Dedifferentiated amniotic fluid mesenchymal stem cell (primary cell): ENCODE results near the gene SLC19A1.
A peak's percentile ranks its signal among the peaks of the same experiment; 100 is the strongest.

Experiments used
- DNase-seq: peaks from one replicate; pipeline ENCODE4 v3.0.0-alpha.2; 2016; ENCODE audit errors: extremely low spot score

The SLC19A1 gene

DNA sequence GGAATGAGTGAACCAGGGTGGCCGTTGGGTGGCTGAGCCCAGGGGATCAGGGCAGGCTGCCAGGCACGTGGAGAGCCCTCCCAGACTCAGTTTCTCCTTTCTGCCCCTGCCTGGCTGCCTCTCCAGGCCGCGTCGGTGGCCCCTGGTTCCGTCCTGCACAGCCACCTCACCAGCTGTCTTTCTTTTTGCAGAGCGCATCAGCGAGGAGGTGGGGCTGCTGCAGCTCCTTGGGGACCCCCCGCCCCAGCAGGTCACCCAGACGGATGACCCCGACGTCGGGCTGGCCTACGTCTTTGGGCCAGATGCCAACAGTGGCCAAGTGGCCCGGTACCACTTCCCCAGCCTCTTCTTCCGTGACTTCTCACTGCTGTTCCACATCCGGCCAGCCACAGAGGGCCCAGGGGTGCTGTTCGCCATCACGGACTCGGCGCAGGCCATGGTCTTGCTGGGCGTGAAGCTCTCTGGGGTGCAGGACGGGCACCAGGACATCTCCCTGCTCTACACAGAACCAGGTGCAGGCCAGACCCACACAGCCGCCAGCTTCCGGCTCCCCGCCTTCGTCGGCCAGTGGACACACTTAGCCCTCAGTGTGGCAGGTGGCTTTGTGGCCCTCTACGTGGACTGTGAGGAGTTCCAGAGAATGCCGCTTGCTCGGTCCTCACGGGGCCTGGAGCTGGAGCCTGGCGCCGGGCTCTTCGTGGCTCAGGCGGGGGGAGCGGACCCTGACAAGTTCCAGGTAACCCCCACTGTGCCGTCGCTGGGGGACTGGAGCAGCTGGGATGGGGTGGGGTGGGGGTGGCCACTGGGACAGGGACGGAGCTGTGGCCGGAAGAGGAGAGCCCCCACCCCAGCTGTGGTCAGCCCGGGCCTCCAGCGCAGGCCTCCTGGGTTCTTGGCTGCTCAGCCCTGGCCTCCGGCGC is 73.9 kb downstream of the SLC19A1 start:
- DNase-seq = no peak

DNA sequence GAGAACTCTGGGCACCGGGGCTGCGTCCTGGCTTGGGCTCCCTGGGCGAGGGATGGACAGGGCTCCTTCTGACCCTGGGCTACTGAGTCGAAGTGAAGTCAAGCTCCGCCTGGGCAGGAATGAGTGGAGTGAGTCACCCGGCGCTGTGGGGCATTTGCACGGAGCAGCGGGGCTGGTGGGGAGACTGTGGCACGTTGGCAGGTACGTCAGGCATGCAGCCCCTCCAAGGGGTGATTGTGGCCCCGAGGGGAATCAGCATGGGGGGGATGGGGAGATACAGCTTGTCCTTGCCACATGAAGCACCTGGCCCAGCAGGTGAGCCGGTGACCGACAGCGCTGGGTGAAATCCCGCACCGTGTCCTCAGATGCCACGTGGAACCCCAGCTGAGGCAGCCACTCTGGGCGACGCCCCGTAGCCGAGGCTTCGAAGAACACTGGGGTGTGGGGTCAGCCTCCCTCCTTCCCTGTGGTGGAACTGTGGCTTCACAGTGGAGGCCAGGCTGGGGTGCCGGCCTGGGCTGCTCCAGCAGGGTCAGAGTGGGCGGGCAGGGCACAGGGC is 74.9 kb downstream of the SLC19A1 start:
- no peak for DNase-seq

DNA sequence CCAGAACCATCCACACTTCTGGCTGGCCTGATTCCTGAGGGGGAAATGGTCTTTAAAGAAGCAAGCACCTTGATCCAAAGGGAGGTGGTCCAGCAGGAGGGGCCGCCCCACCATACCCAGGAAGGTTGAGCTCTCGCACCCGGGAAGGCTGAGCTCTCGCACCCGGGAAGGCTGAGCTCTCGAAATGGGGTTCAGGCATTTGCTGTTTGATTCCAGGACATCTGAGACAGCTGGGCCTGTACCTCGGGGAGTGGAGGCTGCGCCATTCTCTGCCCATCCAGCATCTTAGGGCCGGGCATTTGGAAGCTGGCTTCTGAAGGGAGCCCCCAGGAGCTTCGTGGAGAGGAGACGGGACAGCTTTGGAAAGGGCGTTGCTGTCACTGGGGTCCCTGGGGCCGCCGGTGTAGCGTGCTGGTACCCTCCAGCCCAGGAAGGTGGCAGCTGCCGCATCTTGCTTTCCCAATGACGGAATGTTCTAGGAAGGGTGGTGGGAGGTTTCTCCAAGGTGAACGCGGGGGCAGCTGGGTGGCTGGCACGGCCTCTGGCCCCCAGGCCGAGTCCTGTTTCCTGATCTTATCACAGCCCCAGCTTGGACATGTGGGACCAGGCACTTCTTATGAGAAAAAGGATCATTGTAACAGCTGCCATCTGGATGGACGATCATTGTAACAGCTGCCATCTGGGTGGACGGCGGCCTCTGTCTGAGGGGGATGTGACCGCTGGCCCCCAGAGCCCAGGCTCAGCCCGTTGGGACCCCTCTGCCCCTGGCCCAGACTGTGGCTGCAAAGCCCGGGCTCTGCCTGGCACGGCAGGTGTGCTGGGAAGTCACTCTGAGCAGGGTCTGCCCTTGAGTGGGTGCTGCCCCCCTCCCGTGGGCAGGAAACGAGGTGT is 75.7 kb downstream of the SLC19A1 start:
- DNase-seq = no peak

DNA sequence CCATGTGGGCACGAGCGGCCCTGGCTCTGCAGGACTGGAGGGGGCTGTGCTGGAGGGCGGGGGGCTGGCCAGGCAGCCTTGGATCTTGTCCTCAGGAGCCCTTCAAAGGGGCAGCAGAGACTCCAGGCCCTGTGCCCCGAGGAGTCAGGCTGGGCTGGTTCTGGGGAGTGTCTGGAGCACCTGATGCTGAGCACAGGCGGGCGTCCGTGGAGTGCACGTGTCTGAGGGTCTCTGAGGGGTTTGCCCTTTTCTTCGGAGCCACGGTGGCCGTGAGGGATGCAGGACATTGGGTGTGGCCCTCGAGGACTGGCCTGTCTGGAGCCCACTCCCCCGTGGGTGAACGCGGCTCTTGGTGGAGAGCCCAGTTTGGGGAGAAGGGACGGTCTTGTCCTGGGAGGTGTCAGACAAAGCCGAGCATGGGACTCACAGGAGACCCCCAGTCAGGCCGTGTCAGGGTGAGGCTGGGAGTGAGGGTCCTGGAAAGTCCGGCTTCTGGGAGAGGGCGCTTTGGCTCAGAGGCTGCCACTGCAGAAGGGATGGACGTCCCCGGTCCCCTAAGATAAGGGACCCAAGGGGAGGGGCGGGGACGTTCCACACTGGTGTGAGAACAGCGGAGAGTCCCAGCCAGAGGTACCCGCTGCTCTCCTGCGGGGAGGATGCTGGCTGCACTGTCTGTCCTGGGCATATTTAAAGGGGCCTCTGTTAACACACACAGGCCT is 76.5 kb downstream of the SLC19A1 start:
- DNase-seq = no peak

DNA sequence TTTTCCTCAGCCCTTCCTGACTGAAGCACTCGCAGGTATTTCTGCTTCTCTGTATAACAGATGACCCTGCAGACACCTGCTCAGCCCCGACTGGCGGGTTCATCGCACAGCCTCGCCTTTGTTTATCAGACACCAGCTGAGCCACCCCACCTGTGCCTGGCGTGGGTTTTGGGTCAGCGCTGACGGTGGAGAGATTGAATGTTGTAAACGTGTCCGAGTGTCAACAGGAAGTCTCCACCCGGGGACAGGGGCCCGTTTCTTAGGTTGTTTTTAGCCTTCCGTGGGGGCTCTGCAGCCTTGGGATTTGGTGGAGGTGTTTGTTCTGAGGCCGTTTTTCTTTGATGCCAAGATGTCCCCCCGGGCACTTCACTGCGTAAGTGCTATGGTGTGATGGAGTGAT is 77.1 kb downstream of the SLC19A1 start:
- DNase-seq = no peak

DNA sequence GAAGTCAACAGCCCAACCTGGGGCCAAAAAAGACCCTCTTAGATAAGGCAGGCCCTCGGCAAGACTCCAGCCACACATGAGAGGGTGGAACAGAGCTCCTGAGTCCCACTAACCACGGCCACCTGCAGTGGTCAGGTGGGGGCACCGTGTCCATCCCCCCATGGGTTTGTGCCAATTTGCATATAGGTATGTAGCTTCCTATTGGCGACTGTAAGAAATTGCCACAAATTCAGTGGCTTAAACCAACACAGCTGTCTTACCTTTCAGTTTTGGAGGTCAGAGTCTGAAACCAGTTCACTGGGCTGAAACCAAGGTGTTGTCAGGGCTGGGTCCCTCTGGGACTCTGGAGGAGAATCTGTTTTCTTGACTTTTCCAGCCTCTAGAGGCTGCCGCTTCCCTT is 77.9 kb downstream of the SLC19A1 start:
- DNase-seq = no peak

DNA sequence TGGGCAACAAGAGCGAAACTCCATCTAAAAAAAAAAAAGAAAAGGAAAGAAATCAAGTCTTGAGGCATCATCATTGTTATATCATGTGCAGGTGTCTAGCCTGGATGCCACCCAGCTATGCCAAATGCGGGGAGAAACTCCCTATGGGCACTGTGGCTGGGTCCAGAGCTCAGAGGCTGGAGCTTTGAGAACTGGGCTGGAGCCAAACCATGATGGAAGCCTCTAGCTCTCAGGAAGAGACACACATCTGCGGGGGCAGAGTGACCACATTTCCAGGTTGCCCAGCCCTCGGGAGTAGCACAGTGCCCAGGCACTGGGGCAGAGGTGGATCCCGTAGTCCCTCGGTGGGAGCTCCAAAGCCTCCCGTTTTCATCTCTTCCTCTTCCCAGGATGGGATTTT is 78.4 kb downstream of the SLC19A1 start:
- DNase-seq = no peak

DNA sequence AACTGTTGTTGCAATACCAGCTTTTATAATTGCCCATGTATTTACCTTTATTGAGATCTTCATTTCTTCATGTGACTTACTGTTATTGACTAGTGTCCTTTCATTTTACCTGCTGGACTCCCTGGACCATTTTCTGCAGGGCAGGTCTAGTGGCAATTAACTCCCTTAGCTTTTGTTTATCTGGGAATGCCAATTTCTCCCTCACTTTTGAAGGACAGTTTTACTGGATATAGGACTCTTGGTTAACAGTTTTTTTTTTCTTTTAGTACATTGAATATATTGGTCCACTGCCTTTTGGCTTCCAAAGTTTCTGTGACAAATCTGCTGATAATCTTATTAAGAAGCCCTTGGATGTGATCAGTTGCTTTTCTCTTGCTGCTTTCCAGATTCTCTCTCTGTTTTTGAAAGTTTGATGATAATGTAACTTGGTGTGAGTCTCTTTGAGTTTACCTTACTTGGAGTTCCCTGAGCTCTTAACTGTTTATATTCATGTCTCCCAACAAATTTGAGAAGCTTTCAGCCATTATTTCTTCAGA is 80.4 kb downstream of the SLC19A1 start:
- no peak for DNase-seq

DNA sequence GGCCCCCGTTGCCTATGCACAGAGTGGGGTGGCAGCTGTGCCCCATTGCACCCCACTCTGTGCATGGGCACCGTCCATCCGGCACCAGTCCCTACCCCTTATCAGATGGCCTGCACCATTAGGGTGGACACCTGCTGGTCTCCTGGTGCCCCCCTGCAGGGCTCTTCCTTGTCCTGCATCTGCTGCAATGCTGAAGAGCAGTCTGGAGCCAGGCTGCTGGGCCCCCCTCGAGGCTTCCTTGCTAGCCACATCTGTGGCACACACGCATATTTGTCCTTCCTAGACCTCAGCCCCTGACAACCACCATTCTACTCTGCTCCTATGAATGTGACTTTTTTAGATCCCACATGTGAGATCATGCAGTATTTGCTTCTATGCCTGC is 80.9 kb downstream of the SLC19A1 start:
- DNase-seq = no peak

DNA sequence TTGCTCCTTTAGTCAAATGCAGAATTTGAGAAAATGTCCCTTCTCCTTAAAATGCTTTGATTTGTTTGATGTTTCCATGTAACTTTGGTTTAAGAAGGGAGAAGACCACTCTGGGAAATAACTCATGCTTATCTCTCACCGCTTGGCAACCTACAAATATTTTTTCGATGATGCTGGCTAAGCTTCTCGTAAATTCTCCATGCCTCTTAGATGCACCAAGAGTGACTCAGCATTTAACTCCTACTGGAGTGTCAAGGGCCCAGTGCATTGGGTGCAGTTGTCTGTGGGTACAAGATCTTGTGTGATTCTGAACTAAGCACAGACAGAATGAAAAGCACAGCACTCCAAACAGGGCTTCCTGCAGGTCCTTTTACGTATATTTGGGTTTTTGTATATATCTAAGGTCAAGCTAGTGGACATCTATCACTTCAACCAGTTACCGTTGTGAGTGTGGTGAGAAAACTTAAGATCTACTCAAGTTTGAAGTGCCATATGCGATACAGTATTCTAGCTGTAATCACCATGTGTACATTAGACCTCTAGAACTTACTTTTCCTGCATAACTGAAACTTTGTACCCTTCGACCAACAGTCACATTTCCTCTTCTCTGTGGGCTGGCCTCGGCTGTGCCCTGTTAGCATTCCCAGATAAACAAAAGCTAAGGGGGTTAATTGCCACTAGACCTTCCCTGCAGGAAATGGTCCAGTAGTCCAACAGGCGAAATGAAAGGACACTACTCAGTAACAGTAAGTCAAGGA is 81.5 kb downstream of the SLC19A1 start:
- DNase-seq = peak; percentile 36

DNA sequence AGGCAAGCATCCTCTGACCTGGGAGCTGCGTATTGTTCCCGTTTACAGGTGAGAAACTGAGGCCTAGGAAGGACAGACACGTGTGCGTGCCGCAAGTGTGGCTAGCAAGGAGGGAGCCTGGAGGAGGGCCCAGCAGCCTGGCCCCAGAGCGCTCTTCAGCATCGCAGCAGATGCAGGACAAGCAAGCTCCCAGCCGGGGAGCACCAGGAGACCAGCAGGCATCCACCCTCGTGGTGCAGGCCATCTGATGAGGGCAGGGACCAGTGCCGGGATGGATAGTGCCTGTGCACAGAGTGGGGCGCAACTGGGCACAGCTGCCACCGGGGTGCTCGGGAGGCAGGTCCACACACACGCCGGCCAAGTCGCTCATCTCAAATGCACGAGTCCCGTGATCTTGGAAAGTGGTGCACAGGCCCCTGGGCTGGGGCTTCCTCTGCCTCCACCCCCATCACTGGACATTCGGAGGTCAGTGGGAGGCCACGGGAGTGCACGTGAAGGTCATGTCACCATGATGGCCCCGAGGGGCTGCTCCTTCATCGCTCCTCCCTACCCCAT is 82.2 kb downstream of the SLC19A1 start:
- no peak for DNase-seq

DNA sequence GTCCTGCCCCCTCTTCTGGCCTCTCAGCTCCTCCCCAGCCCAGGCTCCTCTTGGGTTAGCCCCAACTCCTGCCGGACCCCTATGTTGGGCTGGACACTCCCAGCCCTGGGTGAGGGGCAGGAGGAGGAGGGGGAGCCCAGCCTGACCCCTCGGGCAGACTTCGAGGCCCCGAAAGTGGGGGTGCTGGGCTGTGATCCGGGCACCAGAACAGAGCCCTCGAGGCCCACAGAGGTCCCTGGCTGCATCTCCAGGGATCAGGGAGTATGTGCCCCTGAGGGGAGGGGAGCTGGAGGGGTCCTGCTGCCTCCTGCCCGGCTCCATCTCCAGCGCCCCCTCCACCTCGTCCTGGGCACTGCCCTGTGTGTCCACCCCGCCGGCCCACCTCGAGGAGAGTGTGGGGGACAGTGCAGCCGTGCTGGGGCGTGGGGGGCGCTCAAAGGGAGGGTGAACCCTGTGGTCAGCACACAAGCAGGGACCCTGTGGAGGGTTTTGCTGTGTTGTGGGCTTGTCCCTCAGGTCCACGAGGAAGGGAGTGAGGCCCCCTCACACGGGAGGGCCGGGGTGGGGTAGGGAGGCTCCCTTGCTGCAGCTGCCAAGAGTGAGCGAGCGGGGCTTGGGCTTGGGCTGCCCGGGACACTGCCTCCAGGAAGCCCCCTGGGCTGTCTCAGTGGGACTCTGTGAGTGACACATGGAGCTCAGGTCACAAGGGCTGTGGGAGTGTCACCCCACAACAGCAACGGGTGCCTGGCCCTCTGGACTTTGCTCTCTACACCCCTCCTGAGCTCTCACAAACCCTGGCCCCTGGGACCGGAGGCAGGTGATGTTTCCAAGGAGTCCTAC is 82.8 kb downstream of the SLC19A1 start:
- no peak for DNase-seq

DNA sequence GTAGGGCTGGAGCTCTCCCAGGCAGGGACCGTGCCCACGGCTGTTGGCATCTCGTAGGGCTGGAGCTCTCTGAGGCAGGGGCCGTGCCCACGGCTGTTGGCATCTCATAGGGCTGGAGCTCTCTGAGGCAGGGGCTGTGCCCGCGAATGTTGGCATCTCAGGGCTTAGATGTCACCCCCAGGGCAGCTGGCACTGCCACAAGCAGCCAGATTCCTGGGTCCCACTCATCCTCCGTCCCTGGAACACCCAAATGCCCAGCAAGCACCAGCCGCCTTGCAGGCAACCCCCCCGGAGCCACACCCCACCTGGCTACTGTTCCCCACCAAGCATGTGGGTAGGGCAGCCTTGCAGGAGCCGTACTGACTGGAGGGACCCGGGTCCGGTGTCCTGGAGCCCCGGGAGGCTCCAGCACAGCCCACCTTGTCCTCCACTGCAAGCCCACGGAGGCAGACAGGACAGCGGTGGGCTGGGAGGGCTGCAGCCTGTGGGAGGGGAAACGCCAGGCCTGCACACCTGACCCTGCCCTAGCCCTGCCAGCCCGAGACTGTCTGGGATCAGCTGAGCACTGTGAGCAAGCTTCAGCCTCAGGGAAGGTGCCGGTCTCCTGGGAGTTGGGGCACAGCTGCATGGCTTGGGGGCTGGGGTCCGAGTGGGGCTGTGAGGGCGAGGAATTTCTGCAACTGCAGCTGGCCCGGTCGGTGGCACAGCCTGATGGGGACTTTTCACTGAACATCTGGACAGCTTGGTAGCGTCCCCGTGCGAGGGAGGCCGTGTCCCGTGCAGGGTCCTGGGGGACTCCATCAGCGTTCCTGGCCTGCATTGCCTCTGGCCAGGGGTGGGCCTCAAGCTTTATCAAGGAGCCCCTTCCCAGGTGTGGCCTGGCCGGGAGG is 83.7 kb downstream of the SLC19A1 start:
- DNase-seq = no peak

DNA sequence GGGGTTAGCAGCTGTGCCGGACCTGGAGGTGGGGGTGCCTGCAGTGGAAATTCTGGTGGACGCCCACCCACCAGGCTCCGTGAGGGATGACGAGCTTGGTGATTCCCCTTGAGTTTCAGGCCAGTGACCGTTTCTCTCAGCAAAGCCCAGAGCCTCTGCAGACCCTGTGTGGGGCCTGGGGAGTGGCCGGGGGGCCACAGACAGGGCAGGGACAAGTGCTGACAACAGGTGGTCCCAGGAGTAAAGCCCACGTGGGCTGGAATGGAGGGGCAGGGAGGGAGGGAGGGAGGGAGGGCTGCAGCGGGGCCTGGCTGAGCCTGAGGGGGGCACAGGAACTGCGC is 84.4 kb downstream of the SLC19A1 start:
- no peak for DNase-seq

DNA sequence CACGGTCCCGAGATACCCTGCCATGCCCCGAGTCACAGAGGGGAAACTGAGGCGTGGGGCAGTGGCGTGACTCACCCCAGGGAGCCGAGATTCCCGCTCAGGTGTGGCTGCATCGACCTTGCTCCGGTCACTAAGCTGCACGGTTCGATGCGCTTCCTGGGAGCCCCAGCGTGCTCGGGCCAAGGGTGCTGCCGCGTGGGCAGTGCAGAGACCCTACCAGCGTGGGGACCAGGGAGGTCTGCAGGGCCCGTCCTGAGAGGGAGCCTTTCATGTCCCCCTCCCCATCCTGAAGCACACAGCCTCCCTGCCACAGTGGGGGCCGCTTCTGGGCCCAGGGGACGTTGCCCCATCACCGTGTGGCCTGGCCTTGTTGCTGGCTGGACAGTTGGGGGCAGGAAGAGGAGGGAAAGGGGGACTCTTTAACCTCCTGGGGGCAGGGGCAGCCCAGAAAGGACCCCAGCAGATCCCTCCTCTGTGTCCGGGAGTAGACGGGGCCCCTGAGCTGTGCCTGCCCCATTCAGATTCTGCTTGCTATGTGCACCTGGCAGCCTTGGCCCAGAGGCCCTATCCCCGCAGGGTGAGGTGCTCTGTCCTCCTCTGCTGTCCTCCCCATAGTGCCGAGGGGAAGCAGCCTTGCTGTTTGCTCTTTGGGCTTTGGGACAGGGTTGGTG is 84.9 kb downstream of the SLC19A1 start:
- no peak for DNase-seq

DNA sequence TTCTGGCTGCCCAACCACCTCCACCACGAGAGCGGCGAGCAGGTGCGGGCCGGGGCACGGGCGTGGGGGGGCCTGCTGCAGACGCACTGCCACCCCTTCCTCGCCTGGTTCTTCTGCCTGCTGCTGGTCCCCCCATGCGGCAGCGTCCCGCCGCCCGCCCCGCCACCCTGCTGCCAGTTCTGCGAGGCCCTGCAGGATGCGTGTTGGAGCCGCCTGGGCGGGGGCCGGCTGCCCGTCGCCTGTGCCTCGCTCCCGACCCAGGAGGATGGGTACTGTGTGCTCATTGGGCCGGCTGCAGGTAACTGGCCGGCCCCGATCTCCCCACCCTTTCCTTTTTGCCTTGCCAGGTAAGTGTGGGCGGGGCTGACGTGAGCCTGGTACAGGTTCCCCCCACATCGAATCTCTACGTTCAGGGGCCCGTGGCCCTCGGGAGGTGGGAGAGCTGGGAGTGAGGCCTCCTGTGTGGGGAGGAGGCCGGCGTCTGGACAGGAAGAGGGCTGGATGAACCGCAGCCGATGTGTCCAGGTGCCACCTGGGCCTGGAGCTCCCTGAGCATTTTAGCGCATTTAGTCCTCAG is 85.6 kb downstream of the SLC19A1 start:
- no peak for DNase-seq

DNA sequence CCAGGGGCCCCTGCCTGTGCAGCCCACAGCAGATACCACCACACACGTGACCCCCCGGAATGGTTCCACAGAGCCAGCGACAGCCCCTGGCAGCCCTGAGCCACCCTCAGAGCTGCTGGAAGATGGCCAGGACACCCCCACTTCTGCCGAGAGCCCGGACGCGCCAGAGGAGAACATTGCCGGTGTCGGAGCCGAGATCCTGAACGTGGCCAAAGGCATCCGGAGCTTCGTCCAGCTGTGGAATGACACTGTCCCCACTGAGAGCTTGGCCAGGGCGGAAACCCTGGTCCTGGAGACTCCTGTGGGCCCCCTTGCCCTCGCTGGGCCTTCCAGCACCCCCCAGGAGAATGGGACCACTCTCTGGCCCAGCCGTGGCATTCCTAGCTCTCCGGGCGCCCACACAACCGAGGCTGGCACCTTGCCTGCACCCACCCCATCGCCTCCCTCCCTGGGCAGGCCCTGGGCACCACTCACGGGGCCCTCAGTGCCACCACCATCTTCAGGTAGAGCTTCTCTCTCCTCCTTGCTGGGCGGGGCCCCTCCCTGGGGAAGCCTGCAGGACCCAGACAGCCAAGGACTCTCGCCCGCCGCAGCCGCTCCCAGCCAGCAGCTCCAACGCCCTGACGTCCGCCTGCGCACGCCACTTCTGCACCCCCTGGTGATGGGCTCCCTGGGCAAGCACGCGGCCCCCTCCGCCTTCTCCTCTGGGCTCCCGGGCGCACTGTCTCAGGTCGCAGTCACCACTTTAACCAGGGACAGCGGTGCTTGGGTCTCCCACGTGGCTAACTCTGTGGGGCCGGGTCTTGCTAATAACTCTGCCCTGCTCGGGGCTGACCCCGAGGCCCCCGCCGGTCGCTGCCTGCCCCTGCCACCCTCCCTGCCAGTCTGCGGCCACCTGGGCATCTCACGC is 86.3 kb downstream of the SLC19A1 start:
- no peak for DNase-seq
